ENCODE data around the gene CPAMD8.

DNA sequence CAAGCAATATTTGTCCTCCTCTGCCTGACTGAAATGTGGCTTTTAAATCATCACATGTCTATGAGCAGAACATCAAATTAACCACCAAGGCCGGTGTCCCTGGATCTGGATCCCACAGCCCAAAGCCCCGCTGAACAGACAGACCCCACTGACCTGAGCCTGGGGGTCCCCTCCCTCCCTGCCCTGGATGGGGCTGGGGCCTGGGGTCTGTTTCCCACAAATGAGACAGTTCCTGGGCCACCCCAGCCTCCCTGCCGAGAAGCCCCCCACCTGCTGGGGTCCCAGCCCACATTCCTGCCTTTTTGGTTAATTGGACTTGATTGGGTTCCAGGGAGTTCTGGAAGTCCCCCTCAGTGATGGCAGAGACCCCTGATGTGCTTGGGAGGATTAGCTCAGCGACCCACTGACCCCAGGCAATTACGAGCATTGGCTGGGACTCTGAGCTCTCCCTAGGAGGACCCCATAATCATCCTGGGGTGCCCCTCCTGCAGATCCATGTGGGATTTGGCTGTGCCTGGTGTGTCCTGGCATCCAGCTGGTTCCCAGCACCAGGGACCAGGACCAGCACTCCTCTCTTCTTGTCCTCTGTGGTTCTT is 19.4 kb upstream of the CPAMD8 start:
- TF ChIP-seq, protein P1, sequence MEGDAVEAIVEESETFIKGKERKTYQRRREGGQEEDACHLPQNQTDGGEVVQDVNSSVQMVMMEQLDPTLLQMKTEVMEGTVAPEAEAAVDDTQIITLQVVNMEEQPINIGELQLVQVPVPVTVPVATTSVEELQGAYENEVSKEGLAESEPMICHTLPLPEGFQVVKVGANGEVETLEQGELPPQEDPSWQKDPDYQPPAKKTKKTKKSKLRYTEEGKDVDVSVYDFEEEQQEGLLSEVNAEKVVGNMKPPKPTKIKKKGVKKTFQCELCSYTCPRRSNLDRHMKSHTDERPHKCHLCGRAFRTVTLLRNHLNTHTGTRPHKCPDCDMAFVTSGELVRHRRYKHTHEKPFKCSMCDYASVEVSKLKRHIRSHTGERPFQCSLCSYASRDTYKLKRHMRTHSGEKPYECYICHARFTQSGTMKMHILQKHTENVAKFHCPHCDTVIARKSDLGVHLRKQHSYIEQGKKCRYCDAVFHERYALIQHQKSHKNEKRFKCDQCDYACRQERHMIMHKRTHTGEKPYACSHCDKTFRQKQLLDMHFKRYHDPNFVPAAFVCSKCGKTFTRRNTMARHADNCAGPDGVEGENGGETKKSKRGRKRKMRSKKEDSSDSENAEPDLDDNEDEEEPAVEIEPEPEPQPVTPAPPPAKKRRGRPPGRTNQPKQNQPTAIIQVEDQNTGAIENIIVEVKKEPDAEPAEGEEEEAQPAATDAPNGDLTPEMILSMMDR (IDR thresholded peaks at IDR 0.05; ENCODE audit: low read depth, low read length), result no peak
- TF ChIP-seq POLR2A (IDR thresholded peaks at IDR 0.05; ENCODE audit: extremely low read depth, insufficient read length), result no peak
- TF ChIP-seq, protein P2, sequence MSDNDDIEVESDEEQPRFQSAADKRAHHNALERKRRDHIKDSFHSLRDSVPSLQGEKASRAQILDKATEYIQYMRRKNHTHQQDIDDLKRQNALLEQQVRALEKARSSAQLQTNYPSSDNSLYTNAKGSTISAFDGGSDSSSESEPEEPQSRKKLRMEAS (IDR thresholded peaks at IDR 0.05; ENCODE audit: low read depth, low read length), result no peak
- TF ChIP-seq MYC (IDR thresholded peaks at IDR 0.05; ENCODE audit: low read depth, low read length), result no peak

Data from NB4 (cell line).